GM10266 (cell line): ENCODE measurements around the gene BGN.

Experiments
- DNase-seq: peaks from one replicate; pipeline ENCODE4 v3.0.0; 2012; ENCODE audit errors: extremely low spot score
- CTCF ChIP-seq: IDR thresholded peaks from 2 replicates; pipeline ENCODE4 v1.5.1; 2012; ENCODE audit warnings: mild to moderate bottlenecking, low read depth; ENCODE audit not compliant: control insufficient read depth, insufficient read depth; ENCODE audit errors: missing control alignments

BGN gene

GRCh38 chrX:153498453-153498852 is 3.7 kb downstream of the BGN start:
- no peak for TF ChIP-seq CTCF
- DNase-seq, result no peak

DNA sequence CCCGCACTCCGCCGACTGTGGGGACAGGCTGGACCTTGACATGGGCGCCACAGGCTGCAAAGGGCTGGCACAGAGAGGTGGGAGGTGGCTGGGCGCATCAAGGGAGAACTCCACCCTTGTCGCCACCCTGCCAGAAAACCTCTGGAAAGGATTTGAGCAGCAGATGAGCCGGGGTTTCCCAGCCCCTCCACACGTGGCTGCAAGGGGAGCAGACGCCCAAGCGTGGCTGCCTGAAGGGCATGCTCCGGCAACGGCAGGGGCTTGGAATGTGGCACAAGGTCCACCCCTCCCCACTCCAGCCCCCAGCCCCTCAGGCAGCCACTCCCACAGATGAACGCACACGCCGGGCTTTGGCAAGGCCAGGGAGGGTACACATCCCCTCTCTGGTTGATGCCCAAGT is 4.6 kb downstream of the BGN start:
- DNase-seq, result no peak
- TF ChIP-seq CTCF, result no peak

GRCh38 chrX:153499876-153500275 is 5.1 kb downstream of the BGN start:
- DNase-seq, result no peak
- no peak for TF ChIP-seq CTCF

GRCh38 chrX:153500676-153501280 is 6.0 kb downstream of the BGN start:
- TF ChIP-seq CTCF, result no peak
- no peak for DNase-seq

GRCh38 chrX:153501530-153501929 is 6.8 kb downstream of the BGN start:
- TF ChIP-seq CTCF, result no peak
- no peak for DNase-seq

DNA sequence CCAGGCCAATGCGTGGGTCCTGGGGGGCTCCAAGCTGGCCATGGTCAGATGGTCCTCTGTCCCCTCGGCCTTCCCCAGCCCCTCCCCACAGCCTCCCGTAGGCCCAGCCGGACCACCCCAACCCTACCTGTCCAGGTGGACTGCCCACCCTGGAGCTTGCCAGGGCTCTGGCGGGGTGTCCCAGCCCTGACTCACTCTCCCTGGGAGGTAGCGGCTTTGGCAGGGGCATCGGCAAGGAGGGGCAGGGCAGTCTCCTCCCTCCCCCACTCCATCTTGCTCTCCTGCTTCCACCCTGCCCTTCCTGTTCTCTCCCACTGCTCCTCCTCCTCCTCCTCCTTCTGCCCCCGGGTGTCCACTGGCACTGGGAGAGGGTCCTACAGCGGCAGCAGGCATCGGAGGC is 7.4 kb downstream of the BGN start:
- DNase-seq, result no peak
- TF ChIP-seq CTCF, result no peak

- TF ChIP-seq CTCF, result no peak
- DNase-seq, result no peak
Observed at GRCh38 chrX:153502796-153503195, 8.0 kb downstream of the BGN start.
